T-helper 1 cell treated with Interleukin-12 subunit alpha and Interleukin-12 subunit beta and Interleukin-4 antibody, amounts not matched to agents 30 μg/mL and 1 μg/mL, for 36 hours (primary cell): ENCODE measurements around the gene LYRM4.

Source experiments
- H3K27ac Mint-ChIP-seq: one replicate; pipeline ENCODE4 v1.8.0; 2021; ENCODE audit warnings: mild to moderate bottlenecking, mixed read lengths
- H3K27me3 Mint-ChIP-seq: one replicate; pipeline ENCODE4 v1.8.0; 2021; ENCODE audit warnings: low read depth, mixed read lengths
- H3K36me3 Mint-ChIP-seq: one replicate; pipeline ENCODE4 v1.8.0; 2021; ENCODE audit warnings: low read depth, mixed read lengths
- H3K4me1 Mint-ChIP-seq: one replicate; pipeline ENCODE4 v1.8.0; 2021; ENCODE audit warnings: low read depth, mixed read lengths
- H3K4me3 Mint-ChIP-seq: one replicate; pipeline ENCODE4 v1.8.0; 2021; ENCODE audit warnings: mild to moderate bottlenecking, moderate library complexity, mixed read lengths
- H3K9me3 Mint-ChIP-seq: one replicate; pipeline ENCODE4 v1.8.0; 2021; ENCODE audit warnings: mixed read lengths

LYRM4 gene

GRCh38 chr6:5271926-5272325 is 11.2 kb upstream of the LYRM4 start:
- peaks cover 28% of the 10 kb centered on the region for H3K4me1 Mint-ChIP-seq
- no peaks in the 10 kb centered on the region for H3K27me3 Mint-ChIP-seq
- H3K27ac Mint-ChIP-seq: no peak overlapping the region
- peaks cover 11% of the 10 kb centered on the region for H3K36me3 Mint-ChIP-seq
- H3K4me3 Mint-ChIP-seq: no peak overlapping the region
- H3K9me3 Mint-ChIP-seq: no peaks in the 10 kb centered on the region

- peaks cover 16% of the 10 kb centered on the region for H3K36me3 Mint-ChIP-seq
- peaks cover 29% of the 10 kb centered on the region for H3K4me1 Mint-ChIP-seq
- H3K27me3 Mint-ChIP-seq: no peaks in the 10 kb centered on the region
- H3K4me3 Mint-ChIP-seq: no peak overlapping the region
- H3K9me3 Mint-ChIP-seq: no peaks in the 10 kb centered on the region
- no peak overlapping the region for H3K27ac Mint-ChIP-seq
Observed at GRCh38 chr6:5270093-5270680, 9.4 kb upstream of the LYRM4 start.

- Mint-ChIP-seq H3K27me3 (no peaks in the 10 kb centered on the region), H3K9me3 (no peaks in the 10 kb centered on the region), H3K4me1 (peaks cover 22% of the 10 kb centered on the region), H3K36me3 (peaks cover 13% of the 10 kb centered on the region), H3K4me3 (no peak overlapping the region), H3K27ac (no peak overlapping the region)
Observed at GRCh38 chr6:5266423-5266822, 5.7 kb upstream of the LYRM4 start.

- Mint-ChIP-seq H3K4me1 (peaks cover 33% of the 10 kb centered on the region), H3K27ac (peak overlapping the region; percentile 99), H3K36me3 (peaks cover 10% of the 10 kb centered on the region), H3K4me3 (peak overlapping the region; percentile 96), H3K27me3 (no peaks in the 10 kb centered on the region), H3K9me3 (no peaks in the 10 kb centered on the region)
Observed at GRCh38 chr6:5261545-5262109, 877 bp upstream of the LYRM4 start.

GRCh38 chr6:5260111-5260620 is 584 bp downstream of the LYRM4 start:
- Mint-ChIP-seq H3K27me3 (no peaks in the 10 kb centered on the region), H3K36me3 (peaks cover 6% of the 10 kb centered on the region), H3K27ac (peak overlapping the region; percentile 95), H3K9me3 (no peaks in the 10 kb centered on the region), H3K4me1 (peaks cover 28% of the 10 kb centered on the region), H3K4me3 (peak overlapping the region; percentile 96)

- H3K9me3 Mint-ChIP-seq: no peaks in the 10 kb centered on the region
- peaks cover 8% of the 10 kb centered on the region for H3K36me3 Mint-ChIP-seq
- no peaks in the 10 kb centered on the region for H3K27me3 Mint-ChIP-seq
- peak overlapping the region; percentile 95 for H3K27ac Mint-ChIP-seq
- peak overlapping the region; percentile 96 for H3K4me3 Mint-ChIP-seq
- H3K4me1 Mint-ChIP-seq: peaks cover 28% of the 10 kb centered on the region
Observed at GRCh38 chr6:5259428-5259827, 1.3 kb downstream of the LYRM4 start.

GRCh38 chr6:5257400-5257799 is 3.4 kb downstream of the LYRM4 start:
- Mint-ChIP-seq H3K27me3 (no peaks in the 10 kb centered on the region), H3K27ac (no peak overlapping the region), H3K4me3 (no peak overlapping the region), H3K36me3 (peaks cover 11% of the 10 kb centered on the region), H3K9me3 (no peaks in the 10 kb centered on the region), H3K4me1 (peaks cover 24% of the 10 kb centered on the region)

- Mint-ChIP-seq H3K9me3 (no peaks in the 10 kb centered on the region), H3K4me3 (no peak overlapping the region), H3K27me3 (no peaks in the 10 kb centered on the region), H3K4me1 (peaks cover 24% of the 10 kb centered on the region), H3K36me3 (peaks cover 13% of the 10 kb centered on the region), H3K27ac (no peak overlapping the region)
Observed at GRCh38 chr6:5256952-5257351, 3.8 kb downstream of the LYRM4 start.

- H3K27me3 Mint-ChIP-seq: no peaks in the 10 kb centered on the region
- peaks cover 13% of the 10 kb centered on the region for H3K36me3 Mint-ChIP-seq
- peaks cover 5% of the 10 kb centered on the region for H3K9me3 Mint-ChIP-seq
- no peak overlapping the region for H3K27ac Mint-ChIP-seq
- no peaks in the 10 kb centered on the region for H3K4me1 Mint-ChIP-seq
- no peak overlapping the region for H3K4me3 Mint-ChIP-seq
Observed at GRCh38 chr6:5250911-5251310, 9.8 kb downstream of the LYRM4 start.

- Mint-ChIP-seq H3K9me3 (peaks cover 5% of the 10 kb centered on the region), H3K27ac (no peak overlapping the region), H3K27me3 (no peaks in the 10 kb centered on the region), H3K4me1 (peaks cover 2% of the 10 kb centered on the region), H3K36me3 (peaks cover 13% of the 10 kb centered on the region), H3K4me3 (no peak overlapping the region)
Observed at GRCh38 chr6:5250451-5250850, 10.3 kb downstream of the LYRM4 start.

GRCh38 chr6:5249451-5250122 is 11.2 kb downstream of the LYRM4 start:
- H3K36me3 Mint-ChIP-seq: peaks cover 10% of the 10 kb centered on the region
- H3K9me3 Mint-ChIP-seq: peaks cover 5% of the 10 kb centered on the region
- no peak overlapping the region for H3K4me3 Mint-ChIP-seq
- H3K27me3 Mint-ChIP-seq: no peaks in the 10 kb centered on the region
- H3K4me1 Mint-ChIP-seq: peaks cover 4% of the 10 kb centered on the region
- no peak overlapping the region for H3K27ac Mint-ChIP-seq

GRCh38 chr6:5248302-5249098 is 12.2 kb downstream of the LYRM4 start:
- Mint-ChIP-seq H3K27me3 (no peaks in the 10 kb centered on the region), H3K27ac (no peak overlapping the region), H3K4me3 (no peak overlapping the region)

GRCh38 chr6:5247201-5247600 is 13.5 kb downstream of the LYRM4 start:
- H3K4me3 Mint-ChIP-seq: no peak overlapping the region
- peaks cover 4% of the 10 kb centered on the region for H3K4me1 Mint-ChIP-seq
- peaks cover 5% of the 10 kb centered on the region for H3K36me3 Mint-ChIP-seq
- H3K9me3 Mint-ChIP-seq: peaks cover 5% of the 10 kb centered on the region
- no peak overlapping the region for H3K27ac Mint-ChIP-seq
- no peaks in the 10 kb centered on the region for H3K27me3 Mint-ChIP-seq

More at GRCh38 chr6:5248302-5249098, 12.2 kb downstream of the LYRM4 start:
- Mint-ChIP-seq H3K9me3 (peaks cover 5% of the 10 kb centered on the region), H3K36me3 (peaks cover 10% of the 10 kb centered on the region), H3K4me1 (peaks cover 4% of the 10 kb centered on the region)
